H1 (cell line): ENCODE measurements around the gene ADORA1. TPM values are rescaled to one million over a fixed set of nuclear protein-coding genes. Genes with fewer than 3 reads are reported as not detected.
A peak's percentile ranks its signal among the peaks of the same experiment; 100 is the strongest.

Experiments
- BRCA1 ChIP-seq: IDR thresholded peaks from 2 replicates; pipeline ENCODE4 v1.6.1; 2012; ENCODE audit warnings: low read depth, low read length, improper control_type of control experiment
- CEBPB ChIP-seq: IDR thresholded peaks from 2 replicates; pipeline ENCODE4 v1.6.1; 2012; ENCODE audit warnings: low read depth, low read length
- CTBP2 ChIP-seq: IDR thresholded peaks from 2 replicates; pipeline ENCODE4 v1.7.0; 2011; ENCODE audit warnings: borderline replicate concordance, mild to moderate bottlenecking, moderate library complexity, mixed read lengths, low read length; ENCODE audit not compliant: insufficient read depth, insufficient read length
- JUND ChIP-seq: IDR thresholded peaks from 2 replicates; pipeline ENCODE4 v1.6.1; 2011; ENCODE audit warnings: mild to moderate bottlenecking, improper control_type of control experiment, low read length
- RFX5 ChIP-seq: IDR thresholded peaks from 2 replicates; pipeline ENCODE4 v1.6.1; 2011; ENCODE audit warnings: low read depth, low read length, improper control_type of control experiment, borderline replicate concordance
- RXRA ChIP-seq: IDR thresholded peaks from 2 replicates; pipeline ENCODE4 v1.6.1; 2011; ENCODE audit warnings: low read depth, mild to moderate bottlenecking, low read length, moderate library complexity; ENCODE audit not compliant: insufficient read depth
- YY1 ChIP-seq: IDR thresholded peaks from 2 replicates; pipeline ENCODE4 v1.6.1; 2011; ENCODE audit warnings: low read depth, mild to moderate bottlenecking, low read length
- polyA plus RNA-seq, 7 experiments: library from polyadenylated mRNA; depleted of rRNA in 3 of 7; stranded (reverse) in 5 of 7; unstranded in 2 of 7; fragments of >200 nt in 5 of 7; fragments of 200-250 nt in 2 of 7; gene quantifications; 1 replicate in 5 of 7; 2 replicates in 1 of 7; 4 replicates in 1 of 7; pipeline versions ENCODE4 v1.2.1 to v1.2.3, GENCODE V29; 2011 to 2013; ENCODE audit warnings: missing spikeins in 2 of 7, mixed read lengths in 2 of 7
- total RNA-seq: library from RNA; stranded (reverse); fragmentation: NEBNext Ultra II Directional; extraction: Animal tissue kit (Norgen Biotek cat#: 25700); gene quantifications from 2 replicates; pipeline ENCODE4 v1.2.1, GENCODE V29; 2021
- TF ChIP-seq, protein P1 (sequence below): fragments of 300-600 bp; sonication (generic); IDR thresholded peaks from 2 replicates; pipeline ENCODE4 v1.7.1; 2012; ENCODE audit warnings: low read length, moderate library complexity, mild to moderate bottlenecking, inconsistent platforms; ENCODE audit not compliant: insufficient replicate concordance
- TF ChIP-seq, protein P2 (sequence below): IDR thresholded peaks from 2 replicates; pipeline ENCODE4 v1.6.1; 2012; ENCODE audit warnings: inconsistent platforms

ADORA1 gene
- total and polyA plus RNA-seq, 2 of the 8 experiments (the other 6 are each of a cell fraction or from before 2014, with no cell fraction given): 3.3 to 6.7 TPM

DNA sequence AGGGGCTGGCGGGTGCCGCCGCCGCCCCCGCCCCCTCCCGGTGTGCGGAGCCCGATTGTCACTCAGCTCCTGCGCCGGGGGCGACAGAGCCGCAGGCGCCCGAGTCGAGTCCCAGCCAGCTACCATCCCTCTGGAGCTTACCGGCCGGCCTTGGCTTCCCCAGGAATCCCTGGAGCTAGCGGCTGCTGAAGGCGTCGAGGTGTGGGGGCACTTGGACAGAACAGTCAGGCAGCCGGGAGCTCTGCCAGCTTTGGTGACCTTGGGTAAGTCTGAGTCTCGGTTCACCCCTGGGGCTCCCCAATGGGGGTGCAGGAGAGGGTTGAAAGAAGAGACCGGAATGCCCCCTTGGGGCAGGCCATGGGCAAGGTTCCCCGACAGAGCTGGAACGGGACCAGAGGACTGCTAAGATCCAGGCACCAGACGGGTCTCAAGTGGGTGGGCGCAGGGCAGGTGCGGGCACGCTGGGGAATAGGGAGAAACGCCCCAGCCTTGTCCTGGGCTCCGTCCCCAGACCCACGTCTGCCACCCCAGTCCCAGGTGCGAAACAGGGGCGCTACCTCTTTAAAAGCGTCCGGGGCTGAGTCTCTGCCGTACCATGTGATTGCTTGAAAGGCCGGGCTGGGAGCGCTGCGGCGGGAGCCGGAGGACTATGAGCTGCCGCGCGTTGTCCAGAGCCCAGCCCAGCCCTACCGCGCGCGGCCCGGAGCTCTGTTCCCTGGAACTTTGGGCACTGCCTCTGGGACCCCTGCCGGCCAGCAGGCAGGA is at the start of gene ADORA1 (continued):
- TF ChIP-seq, protein P1, sequence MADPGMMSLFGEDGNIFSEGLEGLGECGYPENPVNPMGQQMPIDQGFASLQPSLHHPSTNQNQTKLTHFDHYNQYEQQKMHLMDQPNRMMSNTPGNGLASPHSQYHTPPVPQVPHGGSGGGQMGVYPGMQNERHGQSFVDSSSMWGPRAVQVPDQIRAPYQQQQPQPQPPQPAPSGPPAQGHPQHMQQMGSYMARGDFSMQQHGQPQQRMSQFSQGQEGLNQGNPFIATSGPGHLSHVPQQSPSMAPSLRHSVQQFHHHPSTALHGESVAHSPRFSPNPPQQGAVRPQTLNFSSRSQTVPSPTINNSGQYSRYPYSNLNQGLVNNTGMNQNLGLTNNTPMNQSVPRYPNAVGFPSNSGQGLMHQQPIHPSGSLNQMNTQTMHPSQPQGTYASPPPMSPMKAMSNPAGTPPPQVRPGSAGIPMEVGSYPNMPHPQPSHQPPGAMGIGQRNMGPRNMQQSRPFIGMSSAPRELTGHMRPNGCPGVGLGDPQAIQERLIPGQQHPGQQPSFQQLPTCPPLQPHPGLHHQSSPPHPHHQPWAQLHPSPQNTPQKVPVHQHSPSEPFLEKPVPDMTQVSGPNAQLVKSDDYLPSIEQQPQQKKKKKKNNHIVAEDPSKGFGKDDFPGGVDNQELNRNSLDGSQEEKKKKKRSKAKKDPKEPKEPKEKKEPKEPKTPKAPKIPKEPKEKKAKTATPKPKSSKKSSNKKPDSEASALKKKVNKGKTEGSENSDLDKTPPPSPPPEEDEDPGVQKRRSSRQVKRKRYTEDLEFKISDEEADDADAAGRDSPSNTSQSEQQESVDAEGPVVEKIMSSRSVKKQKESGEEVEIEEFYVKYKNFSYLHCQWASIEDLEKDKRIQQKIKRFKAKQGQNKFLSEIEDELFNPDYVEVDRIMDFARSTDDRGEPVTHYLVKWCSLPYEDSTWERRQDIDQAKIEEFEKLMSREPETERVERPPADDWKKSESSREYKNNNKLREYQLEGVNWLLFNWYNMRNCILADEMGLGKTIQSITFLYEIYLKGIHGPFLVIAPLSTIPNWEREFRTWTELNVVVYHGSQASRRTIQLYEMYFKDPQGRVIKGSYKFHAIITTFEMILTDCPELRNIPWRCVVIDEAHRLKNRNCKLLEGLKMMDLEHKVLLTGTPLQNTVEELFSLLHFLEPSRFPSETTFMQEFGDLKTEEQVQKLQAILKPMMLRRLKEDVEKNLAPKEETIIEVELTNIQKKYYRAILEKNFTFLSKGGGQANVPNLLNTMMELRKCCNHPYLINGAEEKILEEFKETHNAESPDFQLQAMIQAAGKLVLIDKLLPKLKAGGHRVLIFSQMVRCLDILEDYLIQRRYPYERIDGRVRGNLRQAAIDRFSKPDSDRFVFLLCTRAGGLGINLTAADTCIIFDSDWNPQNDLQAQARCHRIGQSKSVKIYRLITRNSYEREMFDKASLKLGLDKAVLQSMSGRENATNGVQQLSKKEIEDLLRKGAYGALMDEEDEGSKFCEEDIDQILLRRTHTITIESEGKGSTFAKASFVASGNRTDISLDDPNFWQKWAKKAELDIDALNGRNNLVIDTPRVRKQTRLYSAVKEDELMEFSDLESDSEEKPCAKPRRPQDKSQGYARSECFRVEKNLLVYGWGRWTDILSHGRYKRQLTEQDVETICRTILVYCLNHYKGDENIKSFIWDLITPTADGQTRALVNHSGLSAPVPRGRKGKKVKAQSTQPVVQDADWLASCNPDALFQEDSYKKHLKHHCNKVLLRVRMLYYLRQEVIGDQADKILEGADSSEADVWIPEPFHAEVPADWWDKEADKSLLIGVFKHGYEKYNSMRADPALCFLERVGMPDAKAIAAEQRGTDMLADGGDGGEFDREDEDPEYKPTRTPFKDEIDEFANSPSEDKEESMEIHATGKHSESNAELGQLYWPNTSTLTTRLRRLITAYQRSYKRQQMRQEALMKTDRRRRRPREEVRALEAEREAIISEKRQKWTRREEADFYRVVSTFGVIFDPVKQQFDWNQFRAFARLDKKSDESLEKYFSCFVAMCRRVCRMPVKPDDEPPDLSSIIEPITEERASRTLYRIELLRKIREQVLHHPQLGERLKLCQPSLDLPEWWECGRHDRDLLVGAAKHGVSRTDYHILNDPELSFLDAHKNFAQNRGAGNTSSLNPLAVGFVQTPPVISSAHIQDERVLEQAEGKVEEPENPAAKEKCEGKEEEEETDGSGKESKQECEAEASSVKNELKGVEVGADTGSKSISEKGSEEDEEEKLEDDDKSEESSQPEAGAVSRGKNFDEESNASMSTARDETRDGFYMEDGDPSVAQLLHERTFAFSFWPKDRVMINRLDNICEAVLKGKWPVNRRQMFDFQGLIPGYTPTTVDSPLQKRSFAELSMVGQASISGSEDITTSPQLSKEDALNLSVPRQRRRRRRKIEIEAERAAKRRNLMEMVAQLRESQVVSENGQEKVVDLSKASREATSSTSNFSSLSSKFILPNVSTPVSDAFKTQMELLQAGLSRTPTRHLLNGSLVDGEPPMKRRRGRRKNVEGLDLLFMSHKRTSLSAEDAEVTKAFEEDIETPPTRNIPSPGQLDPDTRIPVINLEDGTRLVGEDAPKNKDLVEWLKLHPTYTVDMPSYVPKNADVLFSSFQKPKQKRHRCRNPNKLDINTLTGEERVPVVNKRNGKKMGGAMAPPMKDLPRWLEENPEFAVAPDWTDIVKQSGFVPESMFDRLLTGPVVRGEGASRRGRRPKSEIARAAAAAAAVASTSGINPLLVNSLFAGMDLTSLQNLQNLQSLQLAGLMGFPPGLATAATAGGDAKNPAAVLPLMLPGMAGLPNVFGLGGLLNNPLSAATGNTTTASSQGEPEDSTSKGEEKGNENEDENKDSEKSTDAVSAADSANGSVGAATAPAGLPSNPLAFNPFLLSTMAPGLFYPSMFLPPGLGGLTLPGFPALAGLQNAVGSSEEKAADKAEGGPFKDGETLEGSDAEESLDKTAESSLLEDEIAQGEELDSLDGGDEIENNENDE: no peak
- TF ChIP-seq JUND: no peak
- TF ChIP-seq, protein P2, sequence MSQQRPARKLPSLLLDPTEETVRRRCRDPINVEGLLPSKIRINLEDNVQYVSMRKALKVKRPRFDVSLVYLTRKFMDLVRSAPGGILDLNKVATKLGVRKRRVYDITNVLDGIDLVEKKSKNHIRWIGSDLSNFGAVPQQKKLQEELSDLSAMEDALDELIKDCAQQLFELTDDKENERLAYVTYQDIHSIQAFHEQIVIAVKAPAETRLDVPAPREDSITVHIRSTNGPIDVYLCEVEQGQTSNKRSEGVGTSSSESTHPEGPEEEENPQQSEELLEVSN: peak; percentile 75
- no peak for TF ChIP-seq RXRA
- TF ChIP-seq CEBPB: no peak
- TF ChIP-seq BRCA1: no peak
- no peak for TF ChIP-seq RFX5
- TF ChIP-seq CTBP2: no peak
- no peak for TF ChIP-seq YY1
